ENCODE results near the gene NFATC2. TPM values are rescaled to one million over a fixed set of nuclear protein-coding genes. Genes with fewer than 3 reads are reported as not detected.

The NFATC2 gene
- total RNA-seq, 4 donors from 2014 or later, result 5.3 to 22.5 (median 11.5) TPM

- Histone ChIP-seq H3K4me3 (no peak overlapping the region), H3K36me3 (no peaks in the 10 kb centered on the region), H3K27me3 (no peaks in the 10 kb centered on the region), H3K9me3 (no peaks in the 10 kb centered on the region), H3K27ac (no peak overlapping the region), H3K4me1 (no peaks in the 10 kb centered on the region)
- 64% methylated on average over 1 of the region's 1 CpG; no CpG with 5 or more reads in 1 of the 2 donors for WGBS, 2 donors (ENCODE audit: low coverage in 1 of 2)
- no peak for DNase-seq
- in situ Hi-C loops (cut with MboI; ENCODE audit: low pct_ligation_motif_present in 1 of 4, low pct_unique_long_range_greater_than_20kb in 1 of 4, low sequenced_read_pairs in 3 of 4), result no loop called here
- intact Hi-C loops (cut with DNase I; ENCODE audit: low total_unique reads), result no loop called here
- TF ChIP-seq CTCF (IDR thresholded peaks at IDR 0.05) (no peak), POLR2A (IDR thresholded peaks at IDR 0.05) (no peak), EP300 (IDR thresholded peaks at IDR 0.05; ENCODE audit: low read depth) (no peak), POLR2AphosphoS5 (IDR thresholded peaks at IDR 0.05) (no peak)
These were observed 182.6 kb downstream of the NFATC2 start for GRCh38 chr20:51359947-51360346.

GRCh38 chr20:51359401-51359800 lies 183.1 kb downstream of the NFATC2 start:
- Histone ChIP-seq H3K27me3 (no peaks in the 10 kb centered on the region), H3K4me1 (no peaks in the 10 kb centered on the region), H3K36me3 (no peaks in the 10 kb centered on the region), H3K4me3 (no peak overlapping the region), H3K9me3 (no peaks in the 10 kb centered on the region), H3K27ac (no peak overlapping the region)
- in situ Hi-C loops (cut with MboI; ENCODE audit: low pct_ligation_motif_present in 1 of 4, low pct_unique_long_range_greater_than_20kb in 1 of 4, low sequenced_read_pairs in 3 of 4), result no loop called here
- intact Hi-C loops (cut with DNase I; ENCODE audit: low total_unique reads), result no loop called here
- DNase-seq, result no peak
- TF ChIP-seq CTCF (IDR thresholded peaks at IDR 0.05) (no peak), POLR2AphosphoS5 (IDR thresholded peaks at IDR 0.05) (no peak)
- 79% methylated on average over 3 of the region's 3 CpGs; no CpG with 5 or more reads in 1 of the 2 donors for WGBS, 2 donors (ENCODE audit: low coverage in 1 of 2)

- H3K4me1 ChIP-seq, result no peaks in the 10 kb centered on the region
- H3K4me3 ChIP-seq, result no peak overlapping the region
- intact Hi-C loops (cut with DNase I; ENCODE audit: low total_unique reads), result no loop called here
- no peaks in the 10 kb centered on the region for H3K36me3 ChIP-seq
- TF ChIP-seq POLR2A (IDR thresholded peaks at IDR 0.05) (no peak), POLR2AphosphoS5 (IDR thresholded peaks at IDR 0.05) (no peak), EP300 (IDR thresholded peaks at IDR 0.05; ENCODE audit: low read depth) (no peak), CTCF (IDR thresholded peaks at IDR 0.05) (no peak)
- no peaks in the 10 kb centered on the region for H3K27me3 ChIP-seq
- no peak for DNase-seq
- WGBS, 2 donors (ENCODE audit: low coverage in 1 of 2), result 83 to 86% methylated on average over 2 to 3 of the region's 3 CpGs
- H3K27ac ChIP-seq, result no peak overlapping the region
- no peaks in the 10 kb centered on the region for H3K9me3 ChIP-seq
- in situ Hi-C loops (cut with MboI; ENCODE audit: low pct_ligation_motif_present in 1 of 4, low pct_unique_long_range_greater_than_20kb in 1 of 4, low sequenced_read_pairs in 3 of 4), result no loop called here
These were observed 184.3 kb downstream of the NFATC2 start for GRCh38 chr20:51358032-51358724.

GRCh38 chr20:51357543-51357942 lies 185.0 kb downstream of the NFATC2 start:
- Histone ChIP-seq H3K9me3 (no peaks in the 10 kb centered on the region), H3K27me3 (no peaks in the 10 kb centered on the region), H3K36me3 (no peaks in the 10 kb centered on the region), H3K4me3 (no peak overlapping the region), H3K4me1 (no peaks in the 10 kb centered on the region), H3K27ac (no peak overlapping the region)
- intact Hi-C loops (cut with DNase I; ENCODE audit: low total_unique reads) (no loop called here), in situ Hi-C loops (cut with MboI; ENCODE audit: low pct_ligation_motif_present in 1 of 4, low pct_unique_long_range_greater_than_20kb in 1 of 4, low sequenced_read_pairs in 3 of 4) (no loop called here)
- TF ChIP-seq CTCF (IDR thresholded peaks at IDR 0.05) (no peak), POLR2AphosphoS5 (IDR thresholded peaks at IDR 0.05) (no peak), EP300 (IDR thresholded peaks at IDR 0.05; ENCODE audit: low read depth) (no peak), POLR2A (IDR thresholded peaks at IDR 0.05) (no peak)
- WGBS, 2 donors (ENCODE audit: low coverage in 1 of 2), result 85% methylated on average over 1 of the region's 1 CpG; no CpG with 5 or more reads in 1 of the 2 donors
- no peak for DNase-seq
